Body of pancreas (tissue), 4 donors: ENCODE results near the gene APPL1. TPM values are rescaled to one million over a fixed set of nuclear protein-coding genes. Genes with fewer than 3 reads are reported as not detected.
"Not testable (repeated sequence)": the region's sequence is repeated elsewhere in the genome, so short reads cannot be mapped to it uniquely, and the experiment has no call there.

ENCODE experiments used
- ATAC-seq: fragments of 150-250 bp; one replicate; pipeline ENCODE4 v1.9.1; 2016
- DNase-seq, 4 donors: peaks; one replicate each; pipeline ENCODE4 v3.0.0-alpha.2; 2019
- H3K27ac ChIP-seq, 4 donors: fragments of 200-600 bp; sonication (generic); 1 replicate in 3 of 4; 2 replicates in 1 of 4; pipeline versions ENCODE4 v1.5.1 to v1.6.1; 2016 to 2019; ENCODE audit warnings: mild to moderate bottlenecking in 1 of 4, mixed read lengths in 1 of 4, moderate library complexity in 1 of 4
- H3K27me3 ChIP-seq, 2 donors: fragments of 200-600 bp; sonication (generic); one replicate each; pipeline ENCODE4 v1.6.0; 2016; ENCODE audit warnings: mild to moderate bottlenecking in 1 of 2
- H3K36me3 ChIP-seq, 2 donors: fragments of 200-600 bp; sonication (generic); replicated peaks in 1 of 2; 2 replicates each; pipeline ENCODE4 v1.5.1; 2016; ENCODE audit warnings: low read depth in 2 of 2; ENCODE audit not compliant: insufficient read depth in 1 of 2
- H3K4me1 ChIP-seq: fragments of 200-600 bp; sonication (generic); one replicate; pipeline ENCODE4 v1.6.0; 2016
- H3K4me3 ChIP-seq, 2 donors: fragments of 200-600 bp; sonication (generic); 1 replicate in 1 of 2; 2 replicates in 1 of 2; pipeline ENCODE4 v1.5.1; 2016 to 2019
- H3K9me3 ChIP-seq, 3 donors: fragments of 200-600 bp; sonication (generic); 1 replicate in 2 of 3; 2 replicates in 1 of 3; pipeline ENCODE4 v1.5.1; 2016
- POLR2A ChIP-seq, 3 donors: fragments of 450-650 bp; IDR thresholded peaks; one replicate each; pipeline ENCODE4 v1.6.1; 2016; ENCODE audit warnings: antibody characterized with exemption in 3 of 3, mild to moderate bottlenecking in 2 of 3
- WGBS, 2 donors: methylation state at CpG; one replicate each; pipeline ENCODE4 v1.1.5; 2017; 5-methylcytosine and 5-hydroxymethylcytosine counted together
- intact Hi-C: fragments of 100-400 bp; cut with DNase I; formaldehyde crosslinking; loops from one replicate; pipeline ENCODE4 v1.15.1; 2023
- total RNA-seq, 2 donors: library from RNA; depleted of rRNA; stranded (reverse); fragments of >200 nt; gene quantifications; one replicate each; pipeline ENCODE4 v1.1.0, GENCODE V29; 2016
- TF ChIP-seq, protein P1 (sequence below), 7 experiments: fragments of 450-650 bp in 4 of 7; fragments of 200-600 bp in 3 of 7; sonication (generic) in 3 of 7; IDR thresholded peaks; one replicate each; pipeline ENCODE4 v1.5.1; 2016 to 2019; ENCODE audit warnings: antibody characterized with exemption in 7 of 7

Gene APPL1
- total RNA-seq, 2 donors from 2014 or later, result 28.0 to 31.9 TPM

- TF ChIP-seq POLR2A (IDR thresholded peaks at IDR 0.05), result no peak
- TF ChIP-seq, protein P1, sequence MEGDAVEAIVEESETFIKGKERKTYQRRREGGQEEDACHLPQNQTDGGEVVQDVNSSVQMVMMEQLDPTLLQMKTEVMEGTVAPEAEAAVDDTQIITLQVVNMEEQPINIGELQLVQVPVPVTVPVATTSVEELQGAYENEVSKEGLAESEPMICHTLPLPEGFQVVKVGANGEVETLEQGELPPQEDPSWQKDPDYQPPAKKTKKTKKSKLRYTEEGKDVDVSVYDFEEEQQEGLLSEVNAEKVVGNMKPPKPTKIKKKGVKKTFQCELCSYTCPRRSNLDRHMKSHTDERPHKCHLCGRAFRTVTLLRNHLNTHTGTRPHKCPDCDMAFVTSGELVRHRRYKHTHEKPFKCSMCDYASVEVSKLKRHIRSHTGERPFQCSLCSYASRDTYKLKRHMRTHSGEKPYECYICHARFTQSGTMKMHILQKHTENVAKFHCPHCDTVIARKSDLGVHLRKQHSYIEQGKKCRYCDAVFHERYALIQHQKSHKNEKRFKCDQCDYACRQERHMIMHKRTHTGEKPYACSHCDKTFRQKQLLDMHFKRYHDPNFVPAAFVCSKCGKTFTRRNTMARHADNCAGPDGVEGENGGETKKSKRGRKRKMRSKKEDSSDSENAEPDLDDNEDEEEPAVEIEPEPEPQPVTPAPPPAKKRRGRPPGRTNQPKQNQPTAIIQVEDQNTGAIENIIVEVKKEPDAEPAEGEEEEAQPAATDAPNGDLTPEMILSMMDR (IDR thresholded peaks at IDR 0.05), result no peak
- ATAC-seq (no peak), DNase-seq (no peak)
- H3K4me1 ChIP-seq, result no peaks in the 10 kb centered on the region
- no peak overlapping the region for H3K27ac ChIP-seq
- H3K4me3 ChIP-seq, result no peak overlapping the region
- intact Hi-C loops, result no loop called here
- 83 to 85% methylated on average over 8 to 9 of the region's 9 CpGs for WGBS, 2 donors
- no peaks in the 10 kb centered on the region for H3K9me3 ChIP-seq
- H3K27me3 ChIP-seq, result no peaks in the 10 kb centered on the region
- no peaks in the 10 kb centered on the region for H3K36me3 ChIP-seq
Measured at GRCh38 chr3:57288403-57288802, 60.9 kb downstream of the APPL1 start.

GRCh38 chr3:57292159-57292896, 64.8 kb downstream of the APPL1 start, which contains the start of gene ASB14:
TSS of gene ASB14 (minus strand) at chr3:57292685. CDS start at chr3:57292033, 652 bp downstream.
- no peak for DNase-seq
- Histone ChIP-seq H3K27ac (no peak within 1 kb of the TSS), H3K4me1 (no peaks in the 10 kb centered on the region), H3K4me3 (no peak within 1 kb of the TSS), H3K27me3 (no peaks in the 10 kb centered on the region), H3K36me3 (no peaks in the 10 kb centered on the region), H3K9me3 (no peaks in the 10 kb centered on the region)
- no peak for TF ChIP-seq POLR2A (IDR thresholded peaks at IDR 0.05)
- TF ChIP-seq, protein P1 (IDR thresholded peaks at IDR 0.05), result no peak
- 78% methylated on average over 1 of the region's 1 CpG for WGBS, 2 donors
- intact Hi-C loops, result no loop called here
- no peak for ATAC-seq

DNA sequence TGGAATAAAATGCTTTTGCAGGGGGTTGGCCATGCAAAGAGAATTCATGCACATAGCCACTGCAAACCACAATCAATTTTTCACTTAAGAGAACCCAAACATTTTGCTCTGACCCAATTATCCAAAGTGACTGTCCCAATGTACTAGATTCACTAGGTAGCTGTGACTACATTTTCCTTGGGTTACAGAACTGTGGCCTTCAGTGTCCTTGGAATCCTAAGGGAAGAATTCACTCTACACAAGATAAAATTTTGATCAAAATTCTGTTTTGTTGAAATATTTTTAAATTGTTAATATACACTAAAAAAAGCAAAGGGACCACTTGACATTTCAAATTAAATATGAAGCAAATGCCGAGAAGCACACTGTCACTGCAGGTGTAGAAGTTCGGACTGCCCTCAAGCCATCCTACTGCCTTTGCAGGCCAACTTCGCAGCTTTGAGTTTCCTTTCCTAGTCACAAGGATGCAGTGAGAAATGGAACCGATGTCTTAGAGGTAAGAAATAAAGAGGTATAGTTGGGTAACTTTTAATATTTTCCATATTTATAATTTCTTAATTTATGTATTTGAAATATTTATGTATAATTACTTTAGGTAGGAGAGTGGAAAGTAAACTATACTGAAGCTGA, 65.5 kb downstream of the APPL1 start:
- Histone ChIP-seq H3K27me3 (no peaks in the 10 kb centered on the region), H3K4me1 (no peaks in the 10 kb centered on the region), H3K27ac (no peak overlapping the region), H3K4me3 (no peak overlapping the region), H3K9me3 (no peaks in the 10 kb centered on the region), H3K36me3 (no peaks in the 10 kb centered on the region)
- TF ChIP-seq, protein P1 (IDR thresholded peaks at IDR 0.05), result no peak
- no peak for TF ChIP-seq POLR2A (IDR thresholded peaks at IDR 0.05)
- DNase-seq, result no peak
- intact Hi-C loops, result no loop called here
- WGBS, 2 donors, result 89 to 95% methylated on average over 4 of the region's 4 CpGs
- no peak for ATAC-seq

- no peak for ATAC-seq
- intact Hi-C loops, result no loop called here
- DNase-seq, result peak in 1 of 4 donors; percentile 14
- Histone ChIP-seq H3K9me3 (no peaks in the 10 kb centered on the region), H3K4me1 (no peaks in the 10 kb centered on the region), H3K27me3 (no peaks in the 10 kb centered on the region), H3K36me3 (no peaks in the 10 kb centered on the region), H3K27ac (no peak overlapping the region), H3K4me3 (no peak overlapping the region)
- 75 to 94% methylated on average over 1 of the region's 1 CpG for WGBS, 2 donors
- TF ChIP-seq, protein P1 (IDR thresholded peaks at IDR 0.05), result no peak
- no peak for TF ChIP-seq POLR2A (IDR thresholded peaks at IDR 0.05)
Measured at GRCh38 chr3:57298041-57298440, 70.5 kb downstream of the APPL1 start.

- H3K36me3 ChIP-seq, H3K4me1 ChIP-seq, H3K9me3 ChIP-seq, DNase-seq, H3K27me3 ChIP-seq, ATAC-seq, intact Hi-C loops, H3K27ac ChIP-seq, H3K4me3 ChIP-seq: not testable (repeated sequence)
- 89 to 95% methylated on average over 7 of the region's 7 CpGs for WGBS, 2 donors
Measured at GRCh38 chr3:57303520-57303919, 76.0 kb downstream of the APPL1 start.
